ENCODE data around the gene ZBTB48.

The ZBTB48 gene

GRCh38 chr1:6593810-6594209, 14.0 kb downstream of the ZBTB48 start:
- H3K4me3 ChIP-seq (ENCODE audit: insufficient read depth, low read length, poor library complexity, severe bottlenecking) = no peak overlapping the region
- no peaks in the 10 kb centered on the region for H3K27me3 ChIP-seq (ENCODE audit: low read length)
- H3K9me2 ChIP-seq (replicated peaks; ENCODE audit: insufficient read depth, low read length) = no peaks in the 10 kb centered on the region
- H3K4me2 ChIP-seq (ENCODE audit: low read depth, low read length, poor library complexity, severe bottlenecking) = no peak overlapping the region
- H3K79me2 ChIP-seq (ENCODE audit: insufficient read depth, low read length) = no peaks in the 10 kb centered on the region
- H3K36me3 ChIP-seq (ENCODE audit: low read length) = no peaks in the 10 kb centered on the region
- H3F3A ChIP-seq (ENCODE audit: insufficient read depth) = no peaks in the 10 kb centered on the region
- H4K20me1 ChIP-seq (ENCODE audit: low read depth, low read length) = no peaks in the 10 kb centered on the region
- TF ChIP-seq CTCF (IDR thresholded peaks at IDR 0.05; ENCODE audit: insufficient read depth, low read length, poor library complexity, severe bottlenecking) = no peak
- TF ChIP-seq EZH2phosphoT487 (conservative IDR thresholded peaks at IDR 0.05; ENCODE audit: low read length) = no peak
- H3K9me3 ChIP-seq (ENCODE audit: insufficient read depth, low read length) = no peaks in the 10 kb centered on the region
- H3K9ac ChIP-seq (ENCODE audit: low read length) = no peak overlapping the region
- no peak overlapping the region for H3K27ac ChIP-seq (ENCODE audit: low read depth, low read length)
- no peak overlapping the region for H2AFZ ChIP-seq (ENCODE audit: low read depth, low read length, severe bottlenecking)

- H3K27me3 ChIP-seq (ENCODE audit: low read length) = no peaks in the 10 kb centered on the region
- H3K9me3 ChIP-seq (ENCODE audit: insufficient read depth, low read length) = no peaks in the 10 kb centered on the region
- no peaks in the 10 kb centered on the region for H3K36me3 ChIP-seq (ENCODE audit: low read length)
- no peak overlapping the region for H3K4me3 ChIP-seq (ENCODE audit: insufficient read depth, low read length, poor library complexity, severe bottlenecking)
- H3K9ac ChIP-seq (ENCODE audit: low read length) = no peak overlapping the region
- H3F3A ChIP-seq (ENCODE audit: insufficient read depth) = no peaks in the 10 kb centered on the region
- H3K79me2 ChIP-seq (ENCODE audit: insufficient read depth, low read length) = no peaks in the 10 kb centered on the region
- no peaks in the 10 kb centered on the region for H3K9me2 ChIP-seq (replicated peaks; ENCODE audit: insufficient read depth, low read length)
- H3K4me2 ChIP-seq (ENCODE audit: low read depth, low read length, poor library complexity, severe bottlenecking) = no peak overlapping the region
- no peak overlapping the region for H2AFZ ChIP-seq (ENCODE audit: low read depth, low read length, severe bottlenecking)
- TF ChIP-seq EZH2phosphoT487 (conservative IDR thresholded peaks at IDR 0.05; ENCODE audit: low read length) (no peak), CTCF (IDR thresholded peaks at IDR 0.05; ENCODE audit: insufficient read depth, low read length, poor library complexity, severe bottlenecking) (no peak)
- H4K20me1 ChIP-seq (ENCODE audit: low read depth, low read length) = no peaks in the 10 kb centered on the region
- H3K27ac ChIP-seq (ENCODE audit: low read depth, low read length) = no peak overlapping the region
Measured at GRCh38 chr1:6594977-6595740, 15.4 kb downstream of the ZBTB48 start.

GRCh38 chr1:6596351-6596750, 16.6 kb downstream of the ZBTB48 start:
- no peak for TF ChIP-seq CTCF (IDR thresholded peaks at IDR 0.05; ENCODE audit: insufficient read depth, low read length, poor library complexity, severe bottlenecking)
- no peak for TF ChIP-seq EZH2phosphoT487 (conservative IDR thresholded peaks at IDR 0.05; ENCODE audit: low read length)
- no peaks in the 10 kb centered on the region for H3F3A ChIP-seq (ENCODE audit: insufficient read depth)
- no peak overlapping the region for H3K4me3 ChIP-seq (ENCODE audit: insufficient read depth, low read length, poor library complexity, severe bottlenecking)
- H3K27ac ChIP-seq (ENCODE audit: low read depth, low read length) = no peak overlapping the region
- H3K36me3 ChIP-seq (ENCODE audit: low read length) = no peaks in the 10 kb centered on the region
- H3K27me3 ChIP-seq (ENCODE audit: low read length) = no peaks in the 10 kb centered on the region
- H2AFZ ChIP-seq (ENCODE audit: low read depth, low read length, severe bottlenecking) = no peak overlapping the region
- H3K4me2 ChIP-seq (ENCODE audit: low read depth, low read length, poor library complexity, severe bottlenecking) = no peak overlapping the region
- H3K79me2 ChIP-seq (ENCODE audit: insufficient read depth, low read length) = no peaks in the 10 kb centered on the region
- H4K20me1 ChIP-seq (ENCODE audit: low read depth, low read length) = no peaks in the 10 kb centered on the region
- no peaks in the 10 kb centered on the region for H3K9me3 ChIP-seq (ENCODE audit: insufficient read depth, low read length)
- no peak overlapping the region for H3K9ac ChIP-seq (ENCODE audit: low read length)
- no peaks in the 10 kb centered on the region for H3K9me2 ChIP-seq (replicated peaks; ENCODE audit: insufficient read depth, low read length)

All from SU-DHL-6 (cell line).